Activated CD4-positive, alpha-beta T cell treated with anti-CD3 and anti-CD28 coated beads, Interleukin-2, Interleukin-4, amounts not matched to agents 100 ng/mL and 50 ng/mL, durations not matched to agents 16 hours and 8 hours (primary cell): ENCODE results near the gene EFNA5.

Experiments
- DNase-seq: peaks from one replicate; pipeline ENCODE4 v3.0.0-alpha.2; 2020; ENCODE audit warnings: low spot score

Gene EFNA5

GRCh38 chr5:107602896-107603295 lies 67.8 kb downstream of the EFNA5 start:
- no peak for DNase-seq

GRCh38 chr5:107601076-107601475 lies 69.7 kb downstream of the EFNA5 start:
- DNase-seq, result no peak

GRCh38 chr5:107598958-107599357 lies 71.8 kb downstream of the EFNA5 start:
- DNase-seq, result no peak

- no peak for DNase-seq
Observed at GRCh38 chr5:107597803-107598202, 72.9 kb downstream of the EFNA5 start.

- no peak for DNase-seq
Observed at GRCh38 chr5:107597247-107597646, 73.5 kb downstream of the EFNA5 start.

- DNase-seq, result no peak
Observed at GRCh38 chr5:107594253-107595045, 76.3 kb downstream of the EFNA5 start.

GRCh38 chr5:107593009-107593408 lies 77.7 kb downstream of the EFNA5 start:
- no peak for DNase-seq

GRCh38 chr5:107592515-107592914 lies 78.2 kb downstream of the EFNA5 start:
- DNase-seq, result no peak

GRCh38 chr5:107590686-107591085 lies 80.1 kb downstream of the EFNA5 start:
- no peak for DNase-seq

GRCh38 chr5:107589520-107590193 lies 81.1 kb downstream of the EFNA5 start:
- no peak for DNase-seq

GRCh38 chr5:107582625-107583024 lies 88.1 kb downstream of the EFNA5 start:
- no peak for DNase-seq

GRCh38 chr5:107580889-107581820 lies 89.6 kb downstream of the EFNA5 start:
- DNase-seq, result no peak

- DNase-seq, result no peak
Observed at GRCh38 chr5:107578051-107578635, 92.6 kb downstream of the EFNA5 start.

- DNase-seq, result no peak
Observed at GRCh38 chr5:107577394-107577950, 93.3 kb downstream of the EFNA5 start.

GRCh38 chr5:107576736-107577393 lies 93.9 kb downstream of the EFNA5 start:
- DNase-seq, result no peak

GRCh38 chr5:107576155-107576554 lies 94.6 kb downstream of the EFNA5 start:
- DNase-seq, result no peak

GRCh38 chr5:107574287-107574686 lies 96.5 kb downstream of the EFNA5 start:
- DNase-seq, result no peak

GRCh38 chr5:107572715-107573368 lies 97.9 kb downstream of the EFNA5 start:
- DNase-seq, result no peak

- peak; percentile 88 for DNase-seq
Observed at GRCh38 chr5:107571621-107572536, 98.9 kb downstream of the EFNA5 start.
